ENCODE results near the gene TMEM74B. TPM values are rescaled to one million over a fixed set of nuclear protein-coding genes. Genes with fewer than 3 reads are reported as not detected.

The TMEM74B gene
- total RNA-seq, 1 experiment from 2014 or later = 6.3 TPM

GRCh38 chr20:1163105-1163504 is 21.7 kb downstream of the TMEM74B start:
- CTCF ChIA-PET = no interaction called here
- Histone ChIP-seq H4K20me1 (ENCODE audit: low read length) (no peaks in the 10 kb centered on the region), H3K27me3 (ENCODE audit: low read length) (no peaks in the 10 kb centered on the region), H2AFZ (ENCODE audit: low read length) (no peak overlapping the region), H3K36me3 (ENCODE audit: low read depth, low read length) (peaks cover 73% of the 10 kb centered on the region), H3K27ac (ENCODE audit: low read length) (no peak overlapping the region), H3K79me2 (ENCODE audit: low read length) (no peaks in the 10 kb centered on the region), H3K4me1 (ENCODE audit: insufficient read depth, low read length) (no peaks in the 10 kb centered on the region), H3F3A (ENCODE audit: low read length, unreplicated experiment) (no peaks in the 10 kb centered on the region), H3K9me3 (ENCODE audit: low read length) (no peaks in the 10 kb centered on the region), H3K4me3 (ENCODE audit: low read length) (no peak overlapping the region), H3K9ac (ENCODE audit: low read length) (no peak overlapping the region), H3K4me2 (ENCODE audit: low read length) (no peak overlapping the region), H3K9me2 (replicated peaks; ENCODE audit: low read length) (no peaks in the 10 kb centered on the region)
- DNase-seq (no peak), ATAC-seq (no peak)
- BruUV-seq (replicated peaks) = no TSS peak
- TF ChIP-seq CTCF (conservative IDR thresholded peaks at IDR 0.05; ENCODE audit: low read depth, low read length) (no peak), EZH2phosphoT487 (IDR thresholded peaks at IDR 0.05; ENCODE audit: borderline replicate concordance, low read length) (no peak), EZH2 (IDR thresholded peaks at IDR 0.05; ENCODE audit: low read length, unreplicated experiment) (no peak)
- POLR2A ChIA-PET (ENCODE audit: unreplicated experiment) = no interaction called here
- intact Hi-C loops (cut with micrococcal nuclease) = no loop called here

DNA sequence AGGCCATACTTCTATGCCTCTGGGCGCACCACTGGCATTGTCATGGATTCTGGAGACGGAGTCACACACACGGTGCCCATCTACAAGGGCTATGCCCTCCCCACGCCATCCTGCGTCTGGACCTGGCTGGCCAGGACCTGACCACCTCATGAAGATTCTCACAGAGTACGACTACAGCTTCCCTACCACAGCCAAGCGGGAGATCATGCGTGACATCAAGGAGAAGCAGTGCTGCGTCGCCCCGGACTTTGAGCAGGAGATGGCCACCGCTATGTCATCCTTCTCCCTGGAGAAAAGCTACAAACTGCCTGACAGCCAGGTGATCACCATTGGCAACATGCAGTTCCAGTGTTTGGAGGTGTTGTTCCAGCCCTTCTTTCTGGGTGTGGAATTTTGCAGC is 23.8 kb downstream of the TMEM74B start:
- Histone ChIP-seq H4K20me1 (ENCODE audit: low read length) (no peaks in the 10 kb centered on the region), H3K79me2 (ENCODE audit: low read length) (no peaks in the 10 kb centered on the region), H3K4me1 (ENCODE audit: insufficient read depth, low read length) (no peaks in the 10 kb centered on the region), H3K4me2 (ENCODE audit: low read length) (no peak overlapping the region), H2AFZ (ENCODE audit: low read length) (no peak overlapping the region), H3K9ac (ENCODE audit: low read length) (no peak overlapping the region), H3K27me3 (ENCODE audit: low read length) (no peaks in the 10 kb centered on the region), H3K9me3 (ENCODE audit: low read length) (no peaks in the 10 kb centered on the region), H3K4me3 (ENCODE audit: low read length) (no peak overlapping the region), H3K36me3 (ENCODE audit: low read depth, low read length) (peaks cover 58% of the 10 kb centered on the region), H3F3A (ENCODE audit: low read length, unreplicated experiment) (no peaks in the 10 kb centered on the region), H3K27ac (ENCODE audit: low read length) (no peak overlapping the region), H3K9me2 (replicated peaks; ENCODE audit: low read length) (no peaks in the 10 kb centered on the region)
- intact Hi-C loops (cut with micrococcal nuclease) = no loop called here
- DNase-seq (no peak), ATAC-seq (no peak)
- BruUV-seq (replicated peaks) = no TSS peak
- POLR2A ChIA-PET (ENCODE audit: unreplicated experiment) = no interaction called here
- TF ChIP-seq CTCF (conservative IDR thresholded peaks at IDR 0.05; ENCODE audit: low read depth, low read length) (no peak), EZH2 (IDR thresholded peaks at IDR 0.05; ENCODE audit: low read length, unreplicated experiment) (no peak), EZH2phosphoT487 (IDR thresholded peaks at IDR 0.05; ENCODE audit: borderline replicate concordance, low read length) (no peak)
- CTCF ChIA-PET = no interaction called here

GRCh38 chr20:1160496-1160895 is 24.3 kb downstream of the TMEM74B start:
- TF ChIP-seq EZH2phosphoT487 (IDR thresholded peaks at IDR 0.05; ENCODE audit: borderline replicate concordance, low read length) = no peak
- TF ChIP-seq EZH2 (IDR thresholded peaks at IDR 0.05; ENCODE audit: low read length, unreplicated experiment) = no peak
- no peak for TF ChIP-seq CTCF (conservative IDR thresholded peaks at IDR 0.05; ENCODE audit: low read depth, low read length)
- intact Hi-C loops (cut with micrococcal nuclease) = no loop called here
- Histone ChIP-seq H3K9ac (ENCODE audit: low read length) (no peak overlapping the region), H2AFZ (ENCODE audit: low read length) (no peak overlapping the region), H3K79me2 (ENCODE audit: low read length) (no peaks in the 10 kb centered on the region), H4K20me1 (ENCODE audit: low read length) (no peaks in the 10 kb centered on the region), H3K4me3 (ENCODE audit: low read length) (no peak overlapping the region), H3K9me2 (replicated peaks; ENCODE audit: low read length) (no peaks in the 10 kb centered on the region), H3K4me1 (ENCODE audit: insufficient read depth, low read length) (no peaks in the 10 kb centered on the region), H3K4me2 (ENCODE audit: low read length) (no peak overlapping the region), H3K36me3 (ENCODE audit: low read depth, low read length) (peaks cover 57% of the 10 kb centered on the region), H3F3A (ENCODE audit: low read length, unreplicated experiment) (no peaks in the 10 kb centered on the region), H3K9me3 (ENCODE audit: low read length) (no peaks in the 10 kb centered on the region), H3K27me3 (ENCODE audit: low read length) (no peaks in the 10 kb centered on the region), H3K27ac (ENCODE audit: low read length) (no peak overlapping the region)
- ATAC-seq = no peak
- BruUV-seq (replicated peaks) = no TSS peak
- no peak for DNase-seq
- ChIA-PET CTCF (no interaction called here), POLR2A (ENCODE audit: unreplicated experiment) (no interaction called here)

Data from PC-3 (cell line).